Gastrocnemius medialis (tissue), 4 donors: ENCODE results near the gene STAG1.

Experiments
- CTCF ChIP-seq, 5 experiments: fragments of 450-650 bp in 3 of 5; fragments of 200-600 bp in 2 of 5; sonication (generic) in 2 of 5; IDR thresholded peaks in 4 of 5; conservative IDR thresholded peaks in 1 of 5; 1 replicate in 4 of 5; 2 replicates in 1 of 5; pipeline ENCODE4 v1.5.1; 2016 to 2019; ENCODE audit warnings: antibody characterized with exemption in 5 of 5, mild to moderate bottlenecking in 3 of 5, moderate library complexity in 3 of 5
- POLR2A ChIP-seq, 2 donors: fragments of 450-650 bp; IDR thresholded peaks; one replicate each; pipeline ENCODE4 v1.6.1; 2017; ENCODE audit warnings: antibody characterized with exemption in 2 of 2, mild to moderate bottlenecking in 2 of 2, moderate library complexity in 2 of 2

- TF ChIP-seq CTCF (IDR thresholded peaks at IDR 0.05 in 4 of 5, conservative IDR thresholded peaks at IDR 0.05 in 1 of 5): no peak
- TF ChIP-seq POLR2A (IDR thresholded peaks at IDR 0.05): no peak
Observed at GRCh38 chr3:136390574-136390973, 361.6 kb downstream of the STAG1 start.
